ENCODE data around the gene KIAA1328. TPM values are rescaled to one million over a fixed set of nuclear protein-coding genes. Genes with fewer than 3 reads are reported as not detected.

Gene KIAA1328
- total RNA-seq, 1 donor from 2014 or later, result 8.4 TPM

DNA sequence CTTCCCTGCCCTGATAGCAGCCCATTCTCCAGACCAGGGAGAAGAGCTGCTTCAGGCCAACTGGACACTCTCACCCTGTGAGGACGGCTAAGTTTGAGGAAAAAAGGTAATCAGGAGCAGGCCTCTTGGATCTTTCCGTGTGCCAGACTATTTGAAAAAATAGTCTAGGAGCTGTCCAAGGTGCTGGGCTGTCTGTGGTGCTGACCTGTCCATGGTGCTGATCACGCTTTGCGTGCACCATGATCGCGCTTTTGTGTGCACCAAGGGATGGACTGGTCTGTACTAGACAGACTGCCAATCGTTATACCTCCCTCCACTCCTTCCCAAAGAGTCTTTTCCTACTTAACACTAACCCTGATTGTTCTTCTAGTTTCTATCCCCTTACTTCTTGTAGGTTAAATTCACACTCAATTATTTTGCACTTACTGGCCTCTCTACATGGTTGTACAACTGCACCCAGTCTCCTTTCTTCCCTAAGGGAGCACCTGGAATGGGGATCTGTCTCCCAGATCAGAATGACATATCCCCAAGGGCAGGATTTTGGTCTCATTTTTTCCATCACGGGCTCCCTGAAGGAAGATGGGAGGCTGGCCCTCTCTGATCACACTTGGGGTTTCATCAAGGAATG is 441.2 kb downstream of the KIAA1328 start:
- TF ChIP-seq, protein P1, sequence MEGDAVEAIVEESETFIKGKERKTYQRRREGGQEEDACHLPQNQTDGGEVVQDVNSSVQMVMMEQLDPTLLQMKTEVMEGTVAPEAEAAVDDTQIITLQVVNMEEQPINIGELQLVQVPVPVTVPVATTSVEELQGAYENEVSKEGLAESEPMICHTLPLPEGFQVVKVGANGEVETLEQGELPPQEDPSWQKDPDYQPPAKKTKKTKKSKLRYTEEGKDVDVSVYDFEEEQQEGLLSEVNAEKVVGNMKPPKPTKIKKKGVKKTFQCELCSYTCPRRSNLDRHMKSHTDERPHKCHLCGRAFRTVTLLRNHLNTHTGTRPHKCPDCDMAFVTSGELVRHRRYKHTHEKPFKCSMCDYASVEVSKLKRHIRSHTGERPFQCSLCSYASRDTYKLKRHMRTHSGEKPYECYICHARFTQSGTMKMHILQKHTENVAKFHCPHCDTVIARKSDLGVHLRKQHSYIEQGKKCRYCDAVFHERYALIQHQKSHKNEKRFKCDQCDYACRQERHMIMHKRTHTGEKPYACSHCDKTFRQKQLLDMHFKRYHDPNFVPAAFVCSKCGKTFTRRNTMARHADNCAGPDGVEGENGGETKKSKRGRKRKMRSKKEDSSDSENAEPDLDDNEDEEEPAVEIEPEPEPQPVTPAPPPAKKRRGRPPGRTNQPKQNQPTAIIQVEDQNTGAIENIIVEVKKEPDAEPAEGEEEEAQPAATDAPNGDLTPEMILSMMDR (IDR thresholded peaks at IDR 0.05), result no peak
- H3K27me3 ChIP-seq, result no peaks in the 10 kb centered on the region
- no peaks in the 10 kb centered on the region for H3K36me3 ChIP-seq
- no peak overlapping the region for H3K4me3 ChIP-seq
- no peak overlapping the region for H3K27ac ChIP-seq
- no peaks in the 10 kb centered on the region for H3K4me1 ChIP-seq
- H3K9me3 ChIP-seq, result no peaks in the 10 kb centered on the region
- intact Hi-C loops (cut with DNase I), result no loop called here
- no peak for DNase-seq (ENCODE audit: low spot score in 2 of 2)

DNA sequence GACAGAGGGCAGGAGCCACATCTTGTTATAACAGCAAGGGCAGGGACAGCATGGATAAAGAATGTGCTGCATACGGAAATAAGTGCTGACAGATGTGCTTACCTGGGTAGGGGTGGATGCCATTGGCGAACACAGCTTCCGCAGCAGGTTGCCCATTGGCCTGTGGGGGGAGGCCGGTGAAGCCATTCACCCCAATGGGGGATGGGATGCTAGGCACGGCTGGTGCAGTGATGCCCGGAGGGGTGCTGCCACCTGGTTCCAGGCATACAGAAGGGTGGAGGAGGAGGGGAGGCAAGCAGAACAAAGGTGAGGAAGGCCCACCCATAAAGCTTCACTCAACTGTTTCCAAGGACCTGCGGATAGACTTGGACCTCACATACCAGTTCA is 441.7 kb downstream of the KIAA1328 start:
- intact Hi-C loops (cut with DNase I), result no loop called here
- DNase-seq (ENCODE audit: low spot score in 2 of 2), result no peak
- TF ChIP-seq, protein P1 (IDR thresholded peaks at IDR 0.05), result no peak

DNA sequence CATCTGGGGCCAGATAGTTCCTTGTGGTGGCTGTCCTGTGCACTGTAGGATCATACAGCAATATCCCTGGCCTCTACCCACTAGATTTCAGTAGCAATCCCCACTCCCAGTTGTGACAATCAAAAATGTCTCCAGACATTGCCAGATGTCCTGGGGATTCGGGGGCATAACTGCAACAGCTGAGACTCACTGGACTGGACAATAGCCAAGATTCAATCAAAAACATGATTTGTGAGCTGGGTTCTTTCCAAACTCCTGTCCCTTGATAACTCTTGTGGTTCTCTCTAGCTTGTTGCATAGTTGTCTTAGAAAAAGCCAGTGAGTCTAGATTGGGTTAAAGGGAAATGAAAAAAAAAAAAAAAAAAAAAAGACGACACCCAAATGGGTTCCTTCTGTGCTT is 443.3 kb downstream of the KIAA1328 start:
- DNase-seq (ENCODE audit: low spot score in 2 of 2), result no peak
- Histone ChIP-seq H3K36me3 (no peaks in the 10 kb centered on the region), H3K4me1 (no peaks in the 10 kb centered on the region), H3K4me3 (no peak overlapping the region), H3K9me3 (no peaks in the 10 kb centered on the region), H3K27me3 (no peaks in the 10 kb centered on the region), H3K27ac (no peak overlapping the region)
- TF ChIP-seq, protein P1 (IDR thresholded peaks at IDR 0.05), result no peak
- intact Hi-C loops (cut with DNase I), result no loop called here

More for the DNA sequence above, 441.7 kb downstream of the KIAA1328 start:
- Histone ChIP-seq H3K4me3 (no peak overlapping the region), H3K4me1 (no peaks in the 10 kb centered on the region), H3K9me3 (no peaks in the 10 kb centered on the region), H3K27ac (no peak overlapping the region), H3K36me3 (no peaks in the 10 kb centered on the region), H3K27me3 (no peaks in the 10 kb centered on the region)

DNA sequence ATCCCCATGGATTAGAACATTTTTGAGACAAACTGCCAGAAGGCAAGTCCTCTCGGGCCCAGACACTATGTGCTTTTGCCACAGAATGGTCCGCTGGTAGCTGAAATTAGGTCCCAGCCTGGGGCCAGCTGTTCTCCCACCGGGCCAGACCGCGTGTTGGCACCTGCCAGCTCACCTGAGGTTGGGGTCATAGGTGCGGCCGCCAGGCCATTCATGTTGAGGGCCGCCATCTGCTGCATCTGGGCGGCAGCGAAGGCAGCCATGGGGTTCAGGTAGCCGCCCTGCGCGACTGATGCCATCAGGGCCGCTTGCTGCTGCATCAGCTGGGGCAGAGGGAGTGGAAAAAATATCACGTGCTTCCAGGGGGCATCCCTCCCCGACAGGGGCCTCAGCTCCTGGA is 443.9 kb downstream of the KIAA1328 start:
- no peak overlapping the region for H3K27ac ChIP-seq
- no peaks in the 10 kb centered on the region for H3K36me3 ChIP-seq
- H3K4me1 ChIP-seq, result no peaks in the 10 kb centered on the region
- no peak overlapping the region for H3K4me3 ChIP-seq
- intact Hi-C loops (cut with DNase I), result no loop called here
- no peaks in the 10 kb centered on the region for H3K9me3 ChIP-seq
- TF ChIP-seq, protein P1 (IDR thresholded peaks at IDR 0.05), result no peak
- no peak for DNase-seq (ENCODE audit: low spot score in 2 of 2)
- no peaks in the 10 kb centered on the region for H3K27me3 ChIP-seq

DNA sequence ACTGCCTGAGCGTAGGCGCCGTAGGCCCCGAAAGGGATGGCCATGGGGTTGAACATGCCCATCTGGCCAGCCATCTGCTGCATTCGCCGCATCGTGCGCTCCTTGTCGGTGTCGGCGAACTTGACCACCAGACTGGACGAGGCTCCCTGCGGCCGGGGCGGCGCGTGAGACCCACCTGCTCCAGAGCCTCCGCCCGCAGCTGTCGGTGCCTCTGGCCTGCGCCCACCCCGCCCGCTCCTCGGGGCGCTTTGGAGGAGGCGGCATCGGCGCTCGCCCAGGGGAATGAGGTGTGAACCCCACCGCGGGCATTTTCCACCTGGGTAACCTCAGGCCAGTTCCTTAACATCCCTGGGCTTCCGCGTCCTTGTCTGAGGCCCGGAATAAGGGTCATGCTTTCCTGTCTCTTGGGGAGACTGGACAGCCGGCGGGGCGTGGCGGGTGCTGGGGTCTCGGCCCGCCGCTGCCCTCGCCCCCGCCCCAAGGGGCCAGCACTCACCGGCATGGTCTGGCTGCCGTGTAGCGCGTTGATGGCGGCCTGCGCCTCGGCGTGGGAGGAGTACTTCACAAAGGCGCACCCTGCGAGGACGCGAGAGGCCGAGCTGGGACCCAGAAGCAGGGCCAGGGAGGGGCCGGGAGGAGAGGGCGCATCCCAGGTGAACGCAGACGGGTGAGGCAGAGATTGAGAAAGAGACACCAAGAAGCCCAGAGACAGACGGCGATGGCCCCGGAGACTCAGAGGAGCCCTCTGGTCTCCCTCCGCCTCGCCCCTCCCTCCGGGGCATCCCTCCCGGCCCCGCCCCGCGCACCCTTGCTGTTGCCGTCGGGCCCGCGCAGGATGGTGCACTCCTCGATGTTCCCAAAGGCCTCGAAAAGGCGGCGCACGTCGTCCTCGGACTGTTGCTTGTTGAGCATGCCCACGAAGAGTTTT is 445.6 kb downstream of the KIAA1328 start:
- TF ChIP-seq, protein P1 (IDR thresholded peaks at IDR 0.05), result no peak
- no peaks in the 10 kb centered on the region for H3K9me3 ChIP-seq
- no peak for DNase-seq (ENCODE audit: low spot score in 2 of 2)
- no peak overlapping the region for H3K27ac ChIP-seq
- no peaks in the 10 kb centered on the region for H3K4me1 ChIP-seq
- H3K36me3 ChIP-seq, result no peaks in the 10 kb centered on the region
- H3K4me3 ChIP-seq, result no peak overlapping the region
- no peaks in the 10 kb centered on the region for H3K27me3 ChIP-seq
- intact Hi-C loops (cut with DNase I), result no loop called here

Data from ascending aorta (tissue), 2 donors.